ENCODE measurements around the gene ANKRD50.

The ANKRD50 gene

GRCh38 chr4:124749421-124749820 is 36.9 kb upstream of the ANKRD50 start:
- TF ChIP-seq SIN3A (IDR thresholded peaks at IDR 0.05; ENCODE audit: borderline replicate concordance, insufficient read depth, low read length) (no peak), TAF1 (IDR thresholded peaks at IDR 0.05; ENCODE audit: borderline replicate concordance, insufficient read depth, low read length) (no peak), POLR2AphosphoS5 (IDR thresholded peaks at IDR 0.05; ENCODE audit: low read depth, low read length) (no peak), REST (IDR thresholded peaks at IDR 0.05; ENCODE audit: insufficient read depth in 1 of 2, low read depth in 2 of 2, low read length in 2 of 2) (no peak), FOXP2 (optimal IDR thresholded peaks at IDR 0.05; ENCODE audit: borderline replicate concordance, extremely low read depth, extremely low read length, insufficient read depth) (no peak)

GRCh38 chr4:124748965-124749364 is 36.4 kb upstream of the ANKRD50 start:
- TF ChIP-seq SIN3A (IDR thresholded peaks at IDR 0.05; ENCODE audit: borderline replicate concordance, insufficient read depth, low read length) (no peak), TAF1 (IDR thresholded peaks at IDR 0.05; ENCODE audit: borderline replicate concordance, insufficient read depth, low read length) (no peak), REST (IDR thresholded peaks at IDR 0.05; ENCODE audit: insufficient read depth in 1 of 2, low read depth in 2 of 2, low read length in 2 of 2) (no peak), POLR2AphosphoS5 (IDR thresholded peaks at IDR 0.05; ENCODE audit: low read depth, low read length) (no peak), FOXP2 (optimal IDR thresholded peaks at IDR 0.05; ENCODE audit: borderline replicate concordance, extremely low read depth, extremely low read length, insufficient read depth) (no peak)

GRCh38 chr4:124745985-124746801 is 33.7 kb upstream of the ANKRD50 start:
- no peak for TF ChIP-seq POLR2AphosphoS5 (IDR thresholded peaks at IDR 0.05; ENCODE audit: low read depth, low read length)
- TF ChIP-seq TAF1 (IDR thresholded peaks at IDR 0.05; ENCODE audit: borderline replicate concordance, insufficient read depth, low read length) = no peak
- TF ChIP-seq REST (IDR thresholded peaks at IDR 0.05; ENCODE audit: insufficient read depth in 1 of 2, low read depth in 2 of 2, low read length in 2 of 2) = no peak
- TF ChIP-seq FOXP2 (optimal IDR thresholded peaks at IDR 0.05; ENCODE audit: borderline replicate concordance, extremely low read depth, extremely low read length, insufficient read depth) = no peak
- TF ChIP-seq SIN3A (IDR thresholded peaks at IDR 0.05; ENCODE audit: borderline replicate concordance, insufficient read depth, low read length) = no peak

DNA sequence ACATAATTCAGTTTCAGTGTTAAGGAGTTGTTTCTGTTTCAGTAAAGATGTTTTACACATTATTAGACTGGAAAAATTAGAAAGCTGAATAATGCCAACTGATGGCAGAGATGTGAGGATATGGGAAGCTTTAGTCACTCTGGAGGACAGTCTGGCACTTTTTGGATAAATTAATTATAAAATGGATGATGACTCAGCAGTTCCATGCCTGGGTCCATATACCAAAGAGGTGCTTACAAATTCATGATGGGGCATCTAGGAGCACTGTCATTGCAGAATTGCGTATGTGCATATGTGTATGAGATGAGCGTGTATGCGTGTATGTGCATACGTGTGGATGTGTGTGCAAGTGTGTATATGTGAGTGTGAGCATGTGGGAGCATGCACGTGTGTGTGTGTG is 31.2 kb upstream of the ANKRD50 start:
- no peak for TF ChIP-seq TAF1 (IDR thresholded peaks at IDR 0.05; ENCODE audit: borderline replicate concordance, insufficient read depth, low read length)
- no peak for TF ChIP-seq REST (IDR thresholded peaks at IDR 0.05; ENCODE audit: insufficient read depth in 1 of 2, low read depth in 2 of 2, low read length in 2 of 2)
- no peak for TF ChIP-seq POLR2AphosphoS5 (IDR thresholded peaks at IDR 0.05; ENCODE audit: low read depth, low read length)
- TF ChIP-seq SIN3A (IDR thresholded peaks at IDR 0.05; ENCODE audit: borderline replicate concordance, insufficient read depth, low read length) = no peak
- no peak for TF ChIP-seq FOXP2 (optimal IDR thresholded peaks at IDR 0.05; ENCODE audit: borderline replicate concordance, extremely low read depth, extremely low read length, insufficient read depth)

Measured in PFSK-1 (cell line).